GM12874 (cell line): ENCODE results near the gene DAB1.

Experiments used
- CTCF ChIP-seq: IDR thresholded peaks from 2 replicates; pipeline ENCODE4 v1.5.1; 2011; ENCODE audit warnings: low read depth, mild to moderate bottlenecking, control low read depth, low read length, moderate library complexity; ENCODE audit not compliant: insufficient read depth

The DAB1 gene

DNA sequence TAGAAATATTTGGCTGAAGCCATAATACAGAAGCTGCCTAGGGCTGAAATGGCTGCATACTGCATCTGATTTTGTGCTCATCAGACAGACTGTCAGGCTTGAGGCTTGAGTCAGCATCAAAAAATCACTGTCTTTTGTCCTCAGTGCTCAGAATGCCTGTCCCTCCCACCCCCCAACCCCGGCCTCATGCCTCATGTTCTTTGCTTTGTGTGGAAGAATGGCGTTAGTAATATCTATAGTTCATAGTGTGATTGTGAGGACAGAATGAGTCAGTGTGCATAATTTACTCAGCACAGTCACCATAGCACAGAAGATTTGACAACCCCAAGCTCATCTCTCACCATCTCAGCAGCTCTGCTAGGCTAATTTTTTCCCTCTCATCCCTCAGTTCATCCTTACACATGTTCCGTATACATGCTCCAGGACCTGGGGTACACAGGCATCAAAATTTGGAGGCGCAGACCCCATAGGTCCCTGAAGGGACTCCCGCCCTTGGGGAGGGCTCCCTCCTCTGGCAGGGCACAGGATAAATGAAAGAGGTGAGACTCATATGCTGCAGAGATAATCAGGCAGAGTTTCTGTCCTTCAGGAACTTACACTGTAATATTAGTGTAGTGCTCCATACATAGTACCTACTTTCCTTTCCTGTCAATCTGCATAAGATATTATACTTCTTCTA lies 299.0 kb downstream of the DAB1 start:
- TF ChIP-seq CTCF: peak; percentile 18; the same call in 1 of the 2 replicates

- no peak for TF ChIP-seq CTCF
These were observed 299.7 kb downstream of the DAB1 start for GRCh38 chr1:57124170-57124569.

DNA sequence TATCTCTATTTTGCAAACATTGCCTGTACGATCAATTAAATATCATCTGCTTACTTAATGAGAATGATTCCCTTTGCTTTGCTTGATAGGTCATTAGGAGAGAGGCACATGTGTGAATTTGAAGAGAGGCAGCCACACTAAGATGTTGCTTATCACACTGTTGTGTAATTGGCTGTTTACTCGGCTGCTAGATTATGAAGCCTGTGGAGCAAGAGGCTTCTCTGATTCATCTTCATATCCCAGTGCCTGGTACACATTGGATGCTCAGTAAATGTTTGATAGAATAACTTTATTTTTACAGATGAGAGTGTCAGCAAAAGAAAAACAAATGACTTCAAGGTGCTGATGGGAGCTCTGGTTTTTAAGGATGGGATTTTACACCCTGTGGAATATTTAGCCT lies 301.8 kb downstream of the DAB1 start:
- TF ChIP-seq CTCF: no peak

DNA sequence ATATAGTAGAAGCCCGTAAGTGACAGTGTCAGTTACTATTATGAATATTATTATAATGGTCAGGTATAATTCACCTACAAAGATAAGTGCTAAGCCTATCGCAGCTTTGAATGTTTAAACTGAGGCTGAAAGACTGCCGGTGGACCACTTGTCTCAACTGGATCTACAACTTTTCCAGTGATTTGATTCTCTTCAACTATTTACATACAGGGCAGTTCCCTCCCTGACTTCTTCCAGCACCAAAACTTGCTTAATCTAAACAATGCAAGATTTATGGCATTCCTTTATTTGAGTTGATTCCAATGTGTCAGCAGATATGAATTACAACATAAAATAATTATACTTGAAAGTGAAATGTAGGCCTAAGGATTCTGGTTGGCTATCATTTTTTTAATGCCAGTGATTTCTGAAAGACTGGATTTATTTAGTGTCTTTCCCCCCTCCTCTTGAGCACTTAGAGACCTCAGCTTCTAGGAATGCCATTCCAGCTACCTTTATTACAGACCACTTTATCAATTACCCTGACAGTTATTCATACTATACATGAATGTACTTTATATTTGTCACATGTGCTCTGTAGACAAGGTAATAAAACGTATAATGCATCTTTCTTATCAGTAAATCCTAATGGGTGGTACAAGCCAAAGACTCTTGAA lies 304.8 kb downstream of the DAB1 start:
- TF ChIP-seq CTCF: no peak

GRCh38 chr1:57117753-57118152 lies 306.1 kb downstream of the DAB1 start:
- TF ChIP-seq CTCF: no peak

DNA sequence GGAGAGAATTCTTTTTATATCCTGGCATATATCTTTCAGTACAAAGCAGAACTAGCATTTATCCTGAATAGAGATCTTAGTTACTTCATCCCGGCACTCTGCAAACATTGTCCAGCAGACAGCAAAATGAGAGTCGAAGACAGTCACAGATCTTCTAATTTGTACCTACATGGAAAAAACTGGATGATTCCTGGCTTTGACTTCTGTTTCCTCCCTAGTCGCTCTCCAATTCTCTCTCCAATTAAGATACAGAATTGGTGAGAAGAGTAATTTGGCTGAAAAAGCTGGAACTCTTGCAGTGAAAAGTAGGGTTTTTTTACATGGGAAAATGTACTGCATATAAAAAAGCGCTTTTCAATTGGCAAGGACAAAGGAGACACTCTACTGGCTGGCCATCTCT lies 307.0 kb downstream of the DAB1 start:
- TF ChIP-seq CTCF: no peak

DNA sequence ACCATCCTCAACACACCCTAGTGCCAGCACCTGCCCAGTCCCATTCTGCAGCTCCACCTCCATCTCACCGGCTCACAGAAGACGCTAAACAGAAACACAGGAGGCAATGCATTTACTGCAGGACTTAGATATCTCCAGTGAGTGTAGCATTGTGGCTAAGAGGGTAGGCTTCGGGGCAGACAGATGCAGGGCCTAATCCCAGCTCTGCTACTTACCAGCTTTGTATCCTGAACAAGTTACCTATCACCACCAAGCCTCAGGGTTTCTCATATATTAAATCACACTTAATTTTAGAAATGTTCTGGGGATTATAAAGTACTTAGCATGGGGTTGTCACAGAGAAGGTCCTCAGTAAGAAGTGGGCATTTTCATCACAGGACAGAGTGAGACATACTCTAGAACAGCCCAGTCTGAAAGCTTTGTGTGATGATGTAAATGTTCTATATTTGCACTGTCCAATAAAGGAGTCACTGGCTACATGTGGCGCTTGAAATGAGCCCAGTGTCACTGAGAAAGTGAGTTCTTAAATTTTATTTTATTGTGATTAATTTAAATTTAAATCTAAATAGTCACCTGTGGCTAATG lies 308.7 kb downstream of the DAB1 start:
- no peak for TF ChIP-seq CTCF
